GM12874 (cell line): Measurements from ENCODE around the gene FOXL3.

Experiments used
- TF ChIP-seq, protein P1 (sequence below): IDR thresholded peaks from 2 replicates; pipeline ENCODE4 v1.5.1; 2011; ENCODE audit warnings: low read depth, mild to moderate bottlenecking, control low read depth, low read length, moderate library complexity; ENCODE audit not compliant: insufficient read depth

The FOXL3 gene

DNA sequence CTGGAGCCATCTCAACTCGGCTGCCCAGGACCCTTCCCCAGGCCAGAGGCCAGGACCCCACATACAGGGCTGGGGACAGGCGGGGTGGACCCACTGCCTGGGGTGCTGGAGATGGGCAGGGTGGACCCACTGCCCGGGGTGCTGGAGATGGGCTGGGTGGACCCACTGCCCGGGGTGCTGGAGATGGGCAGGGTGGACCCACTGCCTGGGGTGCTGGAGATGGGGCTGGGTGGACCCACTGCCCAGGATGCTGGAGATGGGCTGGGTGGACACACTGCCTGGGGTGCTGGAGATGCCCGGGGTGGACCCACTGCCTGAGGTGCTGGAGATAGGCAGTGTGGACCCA lies 32.4 kb upstream of the FOXL3 start:
- TF ChIP-seq, protein P1, sequence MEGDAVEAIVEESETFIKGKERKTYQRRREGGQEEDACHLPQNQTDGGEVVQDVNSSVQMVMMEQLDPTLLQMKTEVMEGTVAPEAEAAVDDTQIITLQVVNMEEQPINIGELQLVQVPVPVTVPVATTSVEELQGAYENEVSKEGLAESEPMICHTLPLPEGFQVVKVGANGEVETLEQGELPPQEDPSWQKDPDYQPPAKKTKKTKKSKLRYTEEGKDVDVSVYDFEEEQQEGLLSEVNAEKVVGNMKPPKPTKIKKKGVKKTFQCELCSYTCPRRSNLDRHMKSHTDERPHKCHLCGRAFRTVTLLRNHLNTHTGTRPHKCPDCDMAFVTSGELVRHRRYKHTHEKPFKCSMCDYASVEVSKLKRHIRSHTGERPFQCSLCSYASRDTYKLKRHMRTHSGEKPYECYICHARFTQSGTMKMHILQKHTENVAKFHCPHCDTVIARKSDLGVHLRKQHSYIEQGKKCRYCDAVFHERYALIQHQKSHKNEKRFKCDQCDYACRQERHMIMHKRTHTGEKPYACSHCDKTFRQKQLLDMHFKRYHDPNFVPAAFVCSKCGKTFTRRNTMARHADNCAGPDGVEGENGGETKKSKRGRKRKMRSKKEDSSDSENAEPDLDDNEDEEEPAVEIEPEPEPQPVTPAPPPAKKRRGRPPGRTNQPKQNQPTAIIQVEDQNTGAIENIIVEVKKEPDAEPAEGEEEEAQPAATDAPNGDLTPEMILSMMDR = no peak

DNA sequence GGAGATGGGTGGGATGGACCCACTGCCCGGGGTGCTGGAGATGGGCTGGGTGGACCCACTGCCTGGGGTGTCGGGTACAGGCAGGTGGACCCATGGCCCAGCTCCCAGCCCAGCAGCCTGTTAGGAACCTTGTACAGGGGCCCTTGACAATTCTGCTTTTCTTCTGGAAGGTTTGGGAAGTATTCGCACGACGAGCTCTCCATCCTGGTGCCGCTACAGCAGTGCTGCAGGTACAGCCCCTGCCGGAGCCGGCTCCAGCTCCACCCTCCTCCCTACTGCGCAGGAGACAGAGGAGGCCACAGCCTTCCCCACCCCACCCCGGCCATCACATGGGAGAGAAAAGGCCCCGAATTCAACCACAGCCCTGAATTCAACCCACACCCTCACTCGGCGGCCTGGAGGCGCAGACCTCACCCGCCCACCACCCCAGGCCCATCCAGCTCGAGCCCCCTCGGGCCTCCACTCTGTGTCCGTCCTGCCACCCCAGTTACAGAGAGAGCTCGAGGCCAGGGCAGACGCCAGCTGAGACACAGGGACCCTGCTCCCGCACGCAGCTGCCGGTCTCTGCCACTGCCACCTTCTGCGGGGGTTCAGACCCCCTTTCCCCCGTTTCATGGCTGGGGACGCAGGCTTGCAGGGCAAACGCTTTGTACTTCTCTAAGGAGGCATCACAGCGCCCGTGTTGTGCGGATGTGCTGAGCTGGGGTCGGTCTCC lies 31.3 kb upstream of the FOXL3 start:
- TF ChIP-seq, protein P1 = no peak

DNA sequence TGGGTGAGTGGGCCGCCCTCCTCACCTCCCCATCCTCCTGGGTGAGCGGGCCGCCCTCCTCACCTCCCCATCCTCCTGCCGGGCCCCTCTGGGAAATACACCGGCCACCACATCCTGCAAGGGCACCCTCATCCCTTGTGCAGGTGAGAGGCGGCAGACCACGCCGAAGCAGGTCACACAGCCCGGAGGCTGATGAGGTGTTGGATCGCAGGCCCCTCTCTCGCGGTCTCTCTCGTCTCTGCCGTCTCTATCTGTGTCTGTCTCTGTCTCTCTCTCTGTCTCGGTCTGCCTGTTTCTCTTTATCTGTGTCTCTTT lies 30.8 kb upstream of the FOXL3 start:
- TF ChIP-seq, protein P1 = no peak

GRCh38 chr7:259751-260405 lies 30.1 kb upstream of the FOXL3 start:
- TF ChIP-seq, protein P1 = no peak

DNA sequence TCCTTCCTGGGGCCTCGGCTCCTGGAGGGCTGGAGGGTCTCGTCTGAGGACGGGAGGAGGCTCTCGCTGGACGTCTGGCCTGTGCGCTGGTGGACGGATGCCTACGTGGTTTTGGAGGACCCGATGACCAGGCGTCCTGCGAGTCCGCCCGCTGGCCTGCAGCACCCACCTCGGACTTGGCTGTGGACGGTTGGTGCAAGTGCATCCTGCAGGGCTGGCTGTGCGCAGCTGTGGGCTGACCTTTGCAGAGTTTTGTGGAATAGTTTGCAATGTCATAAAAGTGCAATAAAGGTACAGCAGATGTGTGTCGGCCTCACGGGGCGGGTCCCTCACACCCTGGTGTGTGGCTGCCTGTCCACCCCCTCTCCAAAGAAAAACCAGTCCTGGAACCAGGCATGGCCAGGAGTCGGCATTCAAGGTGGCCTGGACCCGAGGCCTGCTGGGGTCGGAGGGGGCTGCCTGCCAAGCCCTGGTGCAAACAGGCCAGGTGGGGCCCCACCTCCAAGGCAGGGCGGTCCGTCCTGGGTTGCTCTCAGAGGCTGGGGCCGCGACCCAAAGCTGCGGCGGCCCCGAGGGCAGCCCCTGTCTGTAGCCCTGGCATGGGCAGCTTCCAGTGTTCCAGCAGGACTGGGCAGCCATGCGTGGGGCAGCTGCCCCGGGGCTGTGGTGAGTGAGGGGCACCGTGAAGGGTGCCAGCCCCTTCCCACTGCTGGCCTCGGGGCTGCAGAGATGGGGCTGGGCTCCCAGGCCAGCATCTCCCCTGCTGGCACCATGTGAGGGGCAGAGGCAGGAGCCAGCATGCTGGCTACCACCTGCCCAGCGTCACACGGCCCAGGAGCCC lies 29.3 kb upstream of the FOXL3 start:
- TF ChIP-seq, protein P1 = no peak

DNA sequence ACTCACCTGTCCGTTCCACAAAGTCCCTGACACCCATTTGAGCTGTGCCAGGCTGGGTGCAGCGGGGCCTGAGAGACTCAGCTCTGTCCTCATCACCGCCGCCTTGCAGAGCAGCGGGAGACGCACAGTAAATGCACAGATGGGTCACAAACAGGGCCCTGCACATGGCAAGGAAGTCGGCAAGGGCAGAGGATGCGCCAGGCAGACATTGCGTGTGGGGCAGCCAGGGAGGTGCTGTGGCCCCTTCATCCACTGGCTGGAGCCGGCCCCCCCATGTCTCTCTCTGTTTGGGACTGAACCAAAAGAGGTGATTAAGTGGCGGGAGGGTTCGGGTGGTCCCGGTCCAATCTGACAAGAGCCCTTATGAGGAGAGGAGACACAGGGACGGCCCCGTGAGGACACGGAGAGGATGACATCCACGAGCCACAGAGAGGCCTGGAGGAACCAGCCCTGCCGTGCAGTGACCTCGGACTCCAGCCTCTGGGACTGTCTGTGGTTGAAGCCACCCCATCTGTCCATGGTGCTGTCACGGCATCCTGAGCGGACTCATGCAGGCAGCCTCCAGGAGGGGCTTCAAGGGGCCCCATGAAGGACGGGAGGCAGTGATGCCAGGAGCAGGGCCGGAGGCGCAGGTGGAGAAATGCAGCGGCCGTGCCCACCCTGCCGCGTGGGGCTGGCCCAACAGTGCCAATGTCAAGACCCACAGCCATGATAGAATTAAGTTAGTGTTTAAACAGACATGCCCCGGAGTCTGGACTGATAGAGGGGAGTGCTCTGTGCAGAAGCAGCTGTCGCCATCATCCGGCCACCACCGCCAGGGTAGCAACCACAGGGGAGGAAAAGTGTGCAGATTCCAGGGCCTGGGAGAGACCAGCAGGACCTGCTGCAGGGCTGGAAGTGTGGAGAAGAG lies 28.4 kb upstream of the FOXL3 start:
- TF ChIP-seq, protein P1 = no peak

GRCh38 chr7:262251-262572 lies 27.8 kb upstream of the FOXL3 start:
- TF ChIP-seq, protein P1 = no peak
